DOHH2 (cell line): ENCODE results near the gene CSF2RB.

Source experiments
- EZH2phosphoT487 ChIP-seq: fragments of 200-600 bp; sonication (generic); IDR thresholded peaks from 2 replicates; pipeline ENCODE4 v1.6.1; 2017; ENCODE audit warnings: borderline replicate concordance, mild to moderate bottlenecking, antibody characterized with exemption, low read length, moderate library complexity, mixed read lengths
- TF ChIP-seq, protein P1 (sequence below): fragments of 200-600 bp; sonication (generic); IDR thresholded peaks from one replicate; pipeline ENCODE4 v1.5.1; 2014; ENCODE audit warnings: antibody characterized with exemption, mild to moderate bottlenecking, low read depth, low read length; ENCODE audit not compliant: poor library complexity, severe bottlenecking

DNA sequence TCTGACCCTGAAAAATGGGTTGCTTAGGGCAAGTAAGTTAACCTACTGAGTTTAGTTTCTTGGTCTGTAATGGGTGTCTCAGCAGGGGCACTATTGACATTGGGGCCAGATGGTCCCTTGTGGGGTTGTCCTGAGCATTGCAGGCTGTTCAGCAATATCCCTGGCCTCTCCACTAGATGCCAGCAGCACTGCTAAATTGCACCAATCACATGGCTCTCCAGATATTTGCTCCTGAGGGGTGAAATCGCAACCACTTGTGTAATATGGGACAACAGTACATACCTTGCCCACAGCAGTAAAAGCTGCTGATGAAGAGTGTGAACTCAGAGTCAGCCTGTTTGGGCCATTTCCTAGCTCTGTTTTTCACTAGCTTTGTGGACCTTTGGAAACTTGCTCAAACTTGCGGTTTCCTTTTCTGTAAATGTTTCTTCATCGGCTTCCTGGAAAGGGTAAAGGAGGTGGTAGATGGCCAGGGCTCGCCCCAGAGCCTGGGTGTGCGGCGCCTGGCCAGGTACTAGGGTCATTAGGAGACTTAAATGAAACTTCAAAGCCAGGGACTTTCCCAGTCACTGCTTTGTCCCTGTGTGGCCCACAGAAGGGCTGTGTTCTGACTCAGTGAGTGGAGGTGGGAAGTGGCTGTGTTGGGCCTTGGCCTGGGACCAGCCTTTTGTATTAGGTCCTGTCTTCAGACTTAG, 39.7 kb upstream of the CSF2RB start:
- TF ChIP-seq, protein P1, sequence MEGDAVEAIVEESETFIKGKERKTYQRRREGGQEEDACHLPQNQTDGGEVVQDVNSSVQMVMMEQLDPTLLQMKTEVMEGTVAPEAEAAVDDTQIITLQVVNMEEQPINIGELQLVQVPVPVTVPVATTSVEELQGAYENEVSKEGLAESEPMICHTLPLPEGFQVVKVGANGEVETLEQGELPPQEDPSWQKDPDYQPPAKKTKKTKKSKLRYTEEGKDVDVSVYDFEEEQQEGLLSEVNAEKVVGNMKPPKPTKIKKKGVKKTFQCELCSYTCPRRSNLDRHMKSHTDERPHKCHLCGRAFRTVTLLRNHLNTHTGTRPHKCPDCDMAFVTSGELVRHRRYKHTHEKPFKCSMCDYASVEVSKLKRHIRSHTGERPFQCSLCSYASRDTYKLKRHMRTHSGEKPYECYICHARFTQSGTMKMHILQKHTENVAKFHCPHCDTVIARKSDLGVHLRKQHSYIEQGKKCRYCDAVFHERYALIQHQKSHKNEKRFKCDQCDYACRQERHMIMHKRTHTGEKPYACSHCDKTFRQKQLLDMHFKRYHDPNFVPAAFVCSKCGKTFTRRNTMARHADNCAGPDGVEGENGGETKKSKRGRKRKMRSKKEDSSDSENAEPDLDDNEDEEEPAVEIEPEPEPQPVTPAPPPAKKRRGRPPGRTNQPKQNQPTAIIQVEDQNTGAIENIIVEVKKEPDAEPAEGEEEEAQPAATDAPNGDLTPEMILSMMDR, result peak; percentile 44
- no peak for TF ChIP-seq EZH2phosphoT487
